ENCODE measurements around the gene VPS41. TPM values are rescaled to one million over a fixed set of nuclear protein-coding genes. Genes with fewer than 3 reads are reported as not detected.

Gene VPS41
- total RNA-seq, 2 experiments from 2014 or later = 23.2 to 46.1 TPM

DNA sequence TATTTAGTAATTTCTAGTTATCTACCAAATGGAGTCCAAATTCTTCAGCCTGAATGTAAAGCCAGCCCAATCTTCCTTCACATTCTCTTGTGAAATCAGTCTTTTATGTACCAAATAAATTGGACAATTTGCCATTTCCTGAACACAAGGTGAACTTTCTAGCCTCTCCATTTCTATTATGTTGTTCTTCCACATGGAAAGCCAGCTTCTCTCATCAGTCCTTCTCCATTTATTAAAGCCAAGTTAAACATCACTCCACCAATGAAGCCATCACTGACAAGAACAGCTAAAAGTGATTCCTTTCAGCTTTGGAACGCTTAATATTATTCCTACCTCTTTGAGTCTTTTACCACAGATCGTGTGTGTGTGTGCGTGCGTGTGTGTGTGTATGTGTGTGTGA is 88.4 kb downstream of the VPS41 start:
- ChIA-PET CTCF (ENCODE audit: unreplicated experiment) (no interaction called here), POLR2A (no interaction called here)
- no peaks in the 10 kb centered on the region for H3K4me1 ChIP-seq (ENCODE audit: insufficient read depth, low read length, poor library complexity, severe bottlenecking)
- no peaks in the 10 kb centered on the region for H3K36me3 ChIP-seq (ENCODE audit: insufficient read depth, low read length)
- no peak overlapping the region for H3K4me2 ChIP-seq (ENCODE audit: low read length)
- H3K4me3 ChIP-seq (ENCODE audit: low read depth, low read length, poor library complexity, severe bottlenecking) = no peak overlapping the region
- intact Hi-C loops (cut with micrococcal nuclease; ENCODE audit: unreplicated experiment) = no loop called here
- no peaks in the 10 kb centered on the region for H3K79me2 ChIP-seq (ENCODE audit: insufficient read depth, low read depth, low read length)
- H2AFZ ChIP-seq (ENCODE audit: low read length) = no peak overlapping the region
- no TSS peak for BruUV-seq (replicated peaks)
- H3K9me3 ChIP-seq (ENCODE audit: low read length) = no peaks in the 10 kb centered on the region
- H4K20me1 ChIP-seq (ENCODE audit: insufficient read depth, low read length) = no peaks in the 10 kb centered on the region
- H3K27ac ChIP-seq (ENCODE audit: low read depth, low read length, poor library complexity, severe bottlenecking) = no peak overlapping the region
- TF ChIP-seq, protein P1, sequence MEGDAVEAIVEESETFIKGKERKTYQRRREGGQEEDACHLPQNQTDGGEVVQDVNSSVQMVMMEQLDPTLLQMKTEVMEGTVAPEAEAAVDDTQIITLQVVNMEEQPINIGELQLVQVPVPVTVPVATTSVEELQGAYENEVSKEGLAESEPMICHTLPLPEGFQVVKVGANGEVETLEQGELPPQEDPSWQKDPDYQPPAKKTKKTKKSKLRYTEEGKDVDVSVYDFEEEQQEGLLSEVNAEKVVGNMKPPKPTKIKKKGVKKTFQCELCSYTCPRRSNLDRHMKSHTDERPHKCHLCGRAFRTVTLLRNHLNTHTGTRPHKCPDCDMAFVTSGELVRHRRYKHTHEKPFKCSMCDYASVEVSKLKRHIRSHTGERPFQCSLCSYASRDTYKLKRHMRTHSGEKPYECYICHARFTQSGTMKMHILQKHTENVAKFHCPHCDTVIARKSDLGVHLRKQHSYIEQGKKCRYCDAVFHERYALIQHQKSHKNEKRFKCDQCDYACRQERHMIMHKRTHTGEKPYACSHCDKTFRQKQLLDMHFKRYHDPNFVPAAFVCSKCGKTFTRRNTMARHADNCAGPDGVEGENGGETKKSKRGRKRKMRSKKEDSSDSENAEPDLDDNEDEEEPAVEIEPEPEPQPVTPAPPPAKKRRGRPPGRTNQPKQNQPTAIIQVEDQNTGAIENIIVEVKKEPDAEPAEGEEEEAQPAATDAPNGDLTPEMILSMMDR (conservative IDR thresholded peaks at IDR 0.05; ENCODE audit: low read length) = no peak
- TF ChIP-seq EZH2phosphoT487 (IDR thresholded peaks at IDR 0.05; ENCODE audit: borderline replicate concordance, low read depth, low read length) = no peak
- peaks cover 3% of the 10 kb centered on the region; the same call in 1 of the 2 replicates for H3K9me2 ChIP-seq (ENCODE audit: insufficient read depth, low read length)
- DNase-seq (ENCODE audit: low spot score) = no peak

DNA sequence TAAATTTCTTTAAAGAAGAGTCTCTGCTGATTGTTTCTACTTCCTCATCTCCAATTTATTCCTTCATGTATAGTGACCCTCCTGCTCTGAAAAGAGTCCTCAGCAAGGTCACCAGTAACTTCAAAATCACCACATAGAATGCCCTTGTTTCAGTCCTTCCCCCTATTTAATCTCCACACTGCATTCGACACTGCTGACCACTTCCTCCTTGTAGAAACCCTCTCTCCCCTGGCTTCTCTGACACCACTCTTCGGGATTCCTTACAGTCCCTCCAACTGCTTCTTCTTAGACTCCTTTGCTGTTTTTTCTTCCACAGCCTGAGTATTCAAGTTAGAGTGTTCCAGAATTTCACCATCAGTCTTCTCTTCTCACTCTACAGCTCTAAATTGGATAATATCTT is 89.5 kb downstream of the VPS41 start:
- ChIA-PET CTCF (ENCODE audit: unreplicated experiment) (no interaction called here), POLR2A (interaction anchor here (1.2 to 1.8 kb wide), 2 partner anchors 9 to 38 kb away, joined by 3 to 6 read pairs; no protein-coding TSS in a partner anchor)
- no peaks in the 10 kb centered on the region for H3K36me3 ChIP-seq (ENCODE audit: insufficient read depth, low read length)

DNA sequence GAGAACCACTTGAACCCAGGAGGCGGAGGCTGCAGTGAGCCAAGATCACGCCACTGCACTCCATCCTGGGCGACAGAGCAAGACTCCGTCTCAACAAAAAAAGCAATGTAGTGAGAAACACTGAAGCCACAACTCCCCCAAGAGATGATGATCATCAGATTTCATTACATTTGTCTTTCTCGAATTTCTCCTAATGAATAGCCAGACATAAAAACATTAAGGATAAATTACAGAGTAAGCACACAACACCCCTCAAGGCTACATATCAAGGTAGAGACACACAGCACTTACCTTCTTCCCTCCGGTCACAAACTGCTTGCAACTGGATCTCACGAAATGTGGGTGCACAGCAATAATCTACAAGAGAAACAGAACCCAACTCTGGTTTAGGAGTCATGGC is 91.5 kb downstream of the VPS41 start:
- ChIA-PET POLR2A (interaction anchor here (0.6 to 0.9 kb wide), 3 partner anchors 9 to 81 kb away, joined by 3 to 4 read pairs (median 3); no protein-coding TSS in a partner anchor), CTCF (ENCODE audit: unreplicated experiment) (no interaction called here)
- H3K4me2 ChIP-seq (ENCODE audit: low read length) = no peak overlapping the region
- H3K9me3 ChIP-seq (ENCODE audit: low read length) = no peaks in the 10 kb centered on the region
- H4K20me1 ChIP-seq (ENCODE audit: insufficient read depth, low read length) = no peaks in the 10 kb centered on the region
- no peak overlapping the region for H3K4me3 ChIP-seq (ENCODE audit: low read depth, low read length, poor library complexity, severe bottlenecking)
- no peaks in the 10 kb centered on the region for H3K4me1 ChIP-seq (ENCODE audit: insufficient read depth, low read length, poor library complexity, severe bottlenecking)
- H3K27ac ChIP-seq (ENCODE audit: low read depth, low read length, poor library complexity, severe bottlenecking) = no peak overlapping the region
- no TSS peak for BruUV-seq (replicated peaks)
- no peaks in the 10 kb centered on the region for H3K9me2 ChIP-seq (ENCODE audit: insufficient read depth, low read length)
- intact Hi-C loops (cut with micrococcal nuclease; ENCODE audit: unreplicated experiment) = no loop called here
- no peak overlapping the region for H2AFZ ChIP-seq (ENCODE audit: low read length)
- TF ChIP-seq EZH2phosphoT487 (IDR thresholded peaks at IDR 0.05; ENCODE audit: borderline replicate concordance, low read depth, low read length) = no peak
- TF ChIP-seq, protein P1 (conservative IDR thresholded peaks at IDR 0.05; ENCODE audit: low read length) = no peak
- DNase-seq (ENCODE audit: low spot score) = no peak
- H3K79me2 ChIP-seq (ENCODE audit: insufficient read depth, low read depth, low read length) = no peaks in the 10 kb centered on the region
- no peaks in the 10 kb centered on the region for H3K36me3 ChIP-seq (ENCODE audit: insufficient read depth, low read length)

More for the DNA sequence above, 89.5 kb downstream of the VPS41 start:
- no peak for DNase-seq (ENCODE audit: low spot score)
- Histone ChIP-seq H3K4me3 (ENCODE audit: low read depth, low read length, poor library complexity, severe bottlenecking) (no peak overlapping the region), H3K79me2 (ENCODE audit: insufficient read depth, low read depth, low read length) (no peaks in the 10 kb centered on the region), H3K9me2 (ENCODE audit: insufficient read depth, low read length) (peaks cover 3% of the 10 kb centered on the region; the same call in 1 of the 2 replicates), H2AFZ (ENCODE audit: low read length) (no peak overlapping the region), H3K4me2 (ENCODE audit: low read length) (no peak overlapping the region), H3K9me3 (ENCODE audit: low read length) (no peaks in the 10 kb centered on the region), H3K4me1 (ENCODE audit: insufficient read depth, low read length, poor library complexity, severe bottlenecking) (no peaks in the 10 kb centered on the region), H4K20me1 (ENCODE audit: insufficient read depth, low read length) (no peaks in the 10 kb centered on the region), H3K27ac (ENCODE audit: low read depth, low read length, poor library complexity, severe bottlenecking) (no peak overlapping the region)
- intact Hi-C loops (cut with micrococcal nuclease; ENCODE audit: unreplicated experiment) = no loop called here
- TF ChIP-seq, protein P1 (conservative IDR thresholded peaks at IDR 0.05; ENCODE audit: low read length) = no peak
- no peak for TF ChIP-seq EZH2phosphoT487 (IDR thresholded peaks at IDR 0.05; ENCODE audit: borderline replicate concordance, low read depth, low read length)
- no TSS peak for BruUV-seq (replicated peaks)

Measured in OCI-LY7 (cell line).